Measurements from ENCODE around the gene SCAF4.
A peak's percentile ranks its signal among the peaks of the same experiment; 100 is the strongest.
"Not testable (repeated sequence)": the region's sequence is repeated elsewhere in the genome, so short reads cannot be mapped to it uniquely, and the experiment has no call there.

Gene SCAF4

GRCh38 chr21:31675960-31676359 lies 56.0 kb downstream of the SCAF4 start:
- no peak overlapping the region for H3K27ac ChIP-seq
- no peak for DNase-seq (ENCODE audit: low read depth, low spot score)

- DNase-seq (ENCODE audit: low read depth, low spot score) = no peak
- H3K27ac ChIP-seq = no peak overlapping the region
These were observed 56.6 kb downstream of the SCAF4 start for GRCh38 chr21:31675318-31675717.

GRCh38 chr21:31673321-31673912 lies 58.5 kb downstream of the SCAF4 start:
- H3K27ac ChIP-seq = no peak overlapping the region
- no peak for DNase-seq (ENCODE audit: low read depth, low spot score)

GRCh38 chr21:31671931-31672330 lies 60.0 kb downstream of the SCAF4 start:
- H3K27ac ChIP-seq = no peak overlapping the region
- no peak for DNase-seq (ENCODE audit: low read depth, low spot score)

GRCh38 chr21:31671146-31671716 lies 60.7 kb downstream of the SCAF4 start:
- no peak for DNase-seq (ENCODE audit: low read depth, low spot score)
- H3K27ac ChIP-seq = no peak overlapping the region

- peak overlapping the region; percentile 53 for H3K27ac ChIP-seq
- DNase-seq (ENCODE audit: low read depth, low spot score) = no peak
These were observed 61.8 kb downstream of the SCAF4 start for GRCh38 chr21:31670070-31670469.

- no peak for DNase-seq (ENCODE audit: low read depth, low spot score)
- peak overlapping the region; percentile 53 for H3K27ac ChIP-seq
These were observed 63.0 kb downstream of the SCAF4 start for GRCh38 chr21:31668651-31669491.

GRCh38 chr21:31667639-31668038 lies 64.3 kb downstream of the SCAF4 start:
- peak; percentile 59 for DNase-seq (ENCODE audit: low read depth, low spot score)
- H3K27ac ChIP-seq = peak overlapping the region; percentile 53

- H3K27ac ChIP-seq = peak overlapping the region; percentile 53
These were observed 64.8 kb downstream of the SCAF4 start for GRCh38 chr21:31667132-31667531.

GRCh38 chr21:31666445-31667010 lies 65.4 kb downstream of the SCAF4 start:
- H3K27ac ChIP-seq = peak overlapping the region; percentile 53
- no peak for DNase-seq (ENCODE audit: low read depth, low spot score)

More at GRCh38 chr21:31667132-31667531, 64.8 kb downstream of the SCAF4 start:
- DNase-seq (ENCODE audit: low read depth, low spot score) = no peak

- not testable (repeated sequence) for DNase-seq (ENCODE audit: low read depth, low spot score); H3K27ac ChIP-seq
These were observed 66.0 kb downstream of the SCAF4 start for GRCh38 chr21:31665869-31666268.

GRCh38 chr21:31665397-31665796 lies 66.5 kb downstream of the SCAF4 start:
- DNase-seq (ENCODE audit: low read depth, low spot score) = no peak
- no peak overlapping the region for H3K27ac ChIP-seq

- DNase-seq (ENCODE audit: low read depth, low spot score) = no peak
- H3K27ac ChIP-seq = no peak overlapping the region
These were observed 68.2 kb downstream of the SCAF4 start for GRCh38 chr21:31663584-31664249.

- H3K27ac ChIP-seq = peak overlapping the region; percentile 64
- no peak for DNase-seq (ENCODE audit: low read depth, low spot score)
These were observed 71.3 kb downstream of the SCAF4 start for GRCh38 chr21:31660591-31660990.

GRCh38 chr21:31660259-31660565 lies 71.7 kb downstream of the SCAF4 start:
- H3K27ac ChIP-seq = peak overlapping the region; percentile 64

GRCh38 chr21:31659536-31660258 lies 72.2 kb downstream of the SCAF4 start, which contains the start of gene SOD1:
Gene SOD1 (plus strand): TSS chr21:31659693. CDS start chr21:31659770, 77 bp downstream.
- DNase-seq (ENCODE audit: low read depth, low spot score) = peak; percentile 48
- H3K27ac ChIP-seq = peak within 1 kb of the TSS; percentile 64

More at GRCh38 chr21:31660259-31660565, 71.7 kb downstream of the SCAF4 start:
- no peak for DNase-seq (ENCODE audit: low read depth, low spot score)

GRCh38 chr21:31659286-31659535 lies 72.7 kb downstream of the SCAF4 start:
- no peak for DNase-seq (ENCODE audit: low read depth, low spot score)
- peak overlapping the region; percentile 64 for H3K27ac ChIP-seq

GRCh38 chr21:31658053-31658452 lies 73.9 kb downstream of the SCAF4 start:
- no peak for DNase-seq (ENCODE audit: low read depth, low spot score)
- no peak overlapping the region for H3K27ac ChIP-seq

- no peak for DNase-seq (ENCODE audit: low read depth, low spot score)
- H3K27ac ChIP-seq = no peak overlapping the region
These were observed 75.5 kb downstream of the SCAF4 start for GRCh38 chr21:31656199-31657095.
